Measurements from ENCODE around the gene S100PBP.

DNA sequence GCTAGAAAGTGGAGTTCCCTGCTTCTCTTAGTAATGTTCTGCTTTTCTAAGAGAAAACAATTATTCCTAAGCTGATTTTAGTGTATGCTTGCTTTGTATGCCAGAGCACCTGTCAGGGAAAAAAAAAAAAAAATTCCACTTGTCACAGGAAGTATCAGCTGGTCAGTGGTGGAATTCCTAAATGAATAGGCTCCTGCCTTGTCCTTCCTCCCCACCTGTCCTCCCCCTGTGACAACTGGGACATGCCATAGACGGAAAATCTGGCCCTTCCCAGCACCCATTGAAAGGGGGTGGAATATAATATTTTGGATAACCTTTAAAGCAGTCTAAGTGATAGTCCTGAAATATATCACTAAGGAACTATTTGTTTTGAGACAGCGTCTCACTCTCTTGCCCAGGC, 42.5 kb downstream of the S100PBP start:
- TF ChIP-seq, protein P1, sequence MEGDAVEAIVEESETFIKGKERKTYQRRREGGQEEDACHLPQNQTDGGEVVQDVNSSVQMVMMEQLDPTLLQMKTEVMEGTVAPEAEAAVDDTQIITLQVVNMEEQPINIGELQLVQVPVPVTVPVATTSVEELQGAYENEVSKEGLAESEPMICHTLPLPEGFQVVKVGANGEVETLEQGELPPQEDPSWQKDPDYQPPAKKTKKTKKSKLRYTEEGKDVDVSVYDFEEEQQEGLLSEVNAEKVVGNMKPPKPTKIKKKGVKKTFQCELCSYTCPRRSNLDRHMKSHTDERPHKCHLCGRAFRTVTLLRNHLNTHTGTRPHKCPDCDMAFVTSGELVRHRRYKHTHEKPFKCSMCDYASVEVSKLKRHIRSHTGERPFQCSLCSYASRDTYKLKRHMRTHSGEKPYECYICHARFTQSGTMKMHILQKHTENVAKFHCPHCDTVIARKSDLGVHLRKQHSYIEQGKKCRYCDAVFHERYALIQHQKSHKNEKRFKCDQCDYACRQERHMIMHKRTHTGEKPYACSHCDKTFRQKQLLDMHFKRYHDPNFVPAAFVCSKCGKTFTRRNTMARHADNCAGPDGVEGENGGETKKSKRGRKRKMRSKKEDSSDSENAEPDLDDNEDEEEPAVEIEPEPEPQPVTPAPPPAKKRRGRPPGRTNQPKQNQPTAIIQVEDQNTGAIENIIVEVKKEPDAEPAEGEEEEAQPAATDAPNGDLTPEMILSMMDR (IDR thresholded peaks at IDR 0.05), result no peak
- no peak for TF ChIP-seq POLR2A (IDR thresholded peaks at IDR 0.05)

Measured in testis (tissue), 2 donors.